Measurements from ENCODE around the gene ARHGEF12.
"Not testable (repeated sequence)": the region's sequence is repeated elsewhere in the genome, so short reads cannot be mapped to it uniquely, and the experiment has no call there.

ARHGEF12 gene

GRCh38 chr11:120501440-120501839 is 165.2 kb downstream of the ARHGEF12 start:
- no peak for TF ChIP-seq CTCF (conservative IDR thresholded peaks at IDR 0.05; ENCODE audit: low read depth, low read length)
- H4K20me1 ChIP-seq (ENCODE audit: insufficient read depth): no peaks in the 10 kb centered on the region
- peaks cover 45% of the 10 kb centered on the region for H3K4me1 ChIP-seq (ENCODE audit: low read depth, poor library complexity, severe bottlenecking)
- H3K4me2 ChIP-seq: peak overlapping the region; percentile 66; the same call in 1 of the 2 replicates
- peak overlapping the region; percentile 97 for H3K27ac ChIP-seq
- H2AFZ ChIP-seq (ENCODE audit: low read depth): no peak overlapping the region
- peak overlapping the region; percentile 35; the same call in 1 of the 2 replicates for H3K9ac ChIP-seq
- H3K36me3 ChIP-seq (ENCODE audit: insufficient read depth): no peaks in the 10 kb centered on the region
- H3K79me2 ChIP-seq (ENCODE audit: insufficient read depth, low read depth): no peaks in the 10 kb centered on the region
- H3K27me3 ChIP-seq (ENCODE audit: insufficient read depth, low read depth): no peaks in the 10 kb centered on the region
- H3K4me3 ChIP-seq (IDR thresholded peaks at IDR 0.05; ENCODE audit: insufficient read depth, low read depth, low read length): no peak overlapping the region

GRCh38 chr11:120501976-120502755 is 166.0 kb downstream of the ARHGEF12 start:
- no peaks in the 10 kb centered on the region for H3K27me3 ChIP-seq (ENCODE audit: insufficient read depth, low read depth)
- no peak overlapping the region for H3K4me3 ChIP-seq (IDR thresholded peaks at IDR 0.05; ENCODE audit: insufficient read depth, low read depth, low read length)
- no peak overlapping the region for H3K4me2 ChIP-seq
- no peak overlapping the region for H3K9ac ChIP-seq
- no peaks in the 10 kb centered on the region for H3K36me3 ChIP-seq (ENCODE audit: insufficient read depth)
- no peak overlapping the region for H2AFZ ChIP-seq (ENCODE audit: low read depth)
- H4K20me1 ChIP-seq (ENCODE audit: insufficient read depth): no peaks in the 10 kb centered on the region
- H3K79me2 ChIP-seq (ENCODE audit: insufficient read depth, low read depth): no peaks in the 10 kb centered on the region
- peak overlapping the region; percentile 97; the same call in 1 of the 2 replicates for H3K27ac ChIP-seq
- TF ChIP-seq CTCF (conservative IDR thresholded peaks at IDR 0.05; ENCODE audit: low read depth, low read length): no peak
- H3K4me1 ChIP-seq (ENCODE audit: low read depth, poor library complexity, severe bottlenecking): peaks cover 44% of the 10 kb centered on the region

GRCh38 chr11:120503529-120503928 is 167.3 kb downstream of the ARHGEF12 start:
- not testable (repeated sequence) for H3K9ac ChIP-seq; H3K27me3 ChIP-seq (ENCODE audit: insufficient read depth, low read depth); H3K4me2 ChIP-seq; H3K79me2 ChIP-seq (ENCODE audit: insufficient read depth, low read depth); H3K4me3 ChIP-seq (IDR thresholded peaks at IDR 0.05; ENCODE audit: insufficient read depth, low read depth, low read length); H3K27ac ChIP-seq; H2AFZ ChIP-seq (ENCODE audit: low read depth); H4K20me1 ChIP-seq (ENCODE audit: insufficient read depth); H3K36me3 ChIP-seq (ENCODE audit: insufficient read depth)
- H3K4me1 ChIP-seq (ENCODE audit: low read depth, poor library complexity, severe bottlenecking): peaks cover 30% of the 10 kb centered on the region

- Histone ChIP-seq H3K27ac (no peak overlapping the region), H2AFZ (ENCODE audit: low read depth) (no peak overlapping the region), H3K9ac (no peak overlapping the region), H3K4me3 (IDR thresholded peaks at IDR 0.05; ENCODE audit: insufficient read depth, low read depth, low read length) (no peak overlapping the region), H3K36me3 (ENCODE audit: insufficient read depth) (no peaks in the 10 kb centered on the region), H3K79me2 (ENCODE audit: insufficient read depth, low read depth) (no peaks in the 10 kb centered on the region), H4K20me1 (ENCODE audit: insufficient read depth) (no peaks in the 10 kb centered on the region), H3K27me3 (ENCODE audit: insufficient read depth, low read depth) (no peaks in the 10 kb centered on the region), H3K4me1 (ENCODE audit: low read depth, poor library complexity, severe bottlenecking) (peaks cover 18% of the 10 kb centered on the region), H3K4me2 (no peak overlapping the region)
- no peak for TF ChIP-seq CTCF (conservative IDR thresholded peaks at IDR 0.05; ENCODE audit: low read depth, low read length)
Measured at GRCh38 chr11:120505801-120506425, 169.7 kb downstream of the ARHGEF12 start.

All from KMS-11 (cell line).